COLO829 (cell line): ENCODE data around the gene ACSL1.
"Not testable (repeated sequence)": the region's sequence is repeated elsewhere in the genome, so short reads cannot be mapped to it uniquely, and the experiment has no call there.

Experiments used
- DNase-seq: peaks from one replicate; pipeline ENCODE4 v3.0.0; 2012; ENCODE audit warnings: low spot score

The ACSL1 gene

GRCh38 chr4:184839075-184839399, 13.3 kb upstream of the ACSL1 start:
- not testable (repeated sequence) for DNase-seq

- peak; percentile 70 for DNase-seq
Measured at GRCh38 chr4:184838249-184839074, 12.7 kb upstream of the ACSL1 start.

GRCh38 chr4:184836613-184837012, 10.8 kb upstream of the ACSL1 start:
- DNase-seq: no peak

GRCh38 chr4:184833046-184833838, 7.5 kb upstream of the ACSL1 start:
- DNase-seq: no peak

GRCh38 chr4:184831153-184831552, 5.4 kb upstream of the ACSL1 start:
- DNase-seq: no peak

- no peak for DNase-seq
Measured at GRCh38 chr4:184826691-184827270, 1.0 kb upstream of the ACSL1 start.

GRCh38 chr4:184825141-184825895, 450 bp downstream of the ACSL1 start:
- DNase-seq: no peak

GRCh38 chr4:184824776-184825084, 1.0 kb downstream of the ACSL1 start:
- no peak for DNase-seq

- no peak for DNase-seq
Measured at GRCh38 chr4:184824081-184824775, 1.5 kb downstream of the ACSL1 start.

- DNase-seq: no peak
Measured at GRCh38 chr4:184823014-184823413, 2.8 kb downstream of the ACSL1 start.

GRCh38 chr4:184822356-184822755, 3.4 kb downstream of the ACSL1 start:
- DNase-seq: no peak

GRCh38 chr4:184821242-184821641, 4.5 kb downstream of the ACSL1 start:
- no peak for DNase-seq

- no peak for DNase-seq
Measured at GRCh38 chr4:184819786-184820185, 6.0 kb downstream of the ACSL1 start.

GRCh38 chr4:184818216-184818564, 7.6 kb downstream of the ACSL1 start:
- DNase-seq: no peak

GRCh38 chr4:184817494-184818215, 8.1 kb downstream of the ACSL1 start:
- no peak for DNase-seq

- no peak for DNase-seq
Measured at GRCh38 chr4:184816962-184817361, 8.8 kb downstream of the ACSL1 start.

GRCh38 chr4:184815046-184815877, 10.5 kb downstream of the ACSL1 start:
- DNase-seq: no peak

GRCh38 chr4:184814686-184815045, 11.1 kb downstream of the ACSL1 start:
- no peak for DNase-seq

- peak; percentile 74 for DNase-seq
Measured at GRCh38 chr4:184812651-184813181, 13.1 kb downstream of the ACSL1 start.

- DNase-seq: peak; percentile 74
Measured at GRCh38 chr4:184812199-184812542, 13.6 kb downstream of the ACSL1 start.
